ENCODE data around the gene GFOD2. TPM values are rescaled to one million over a fixed set of nuclear protein-coding genes. Genes with fewer than 3 reads are reported as not detected.

GFOD2 gene
- total RNA-seq, 1 experiment from 2014 or later: 19.0 TPM

DNA sequence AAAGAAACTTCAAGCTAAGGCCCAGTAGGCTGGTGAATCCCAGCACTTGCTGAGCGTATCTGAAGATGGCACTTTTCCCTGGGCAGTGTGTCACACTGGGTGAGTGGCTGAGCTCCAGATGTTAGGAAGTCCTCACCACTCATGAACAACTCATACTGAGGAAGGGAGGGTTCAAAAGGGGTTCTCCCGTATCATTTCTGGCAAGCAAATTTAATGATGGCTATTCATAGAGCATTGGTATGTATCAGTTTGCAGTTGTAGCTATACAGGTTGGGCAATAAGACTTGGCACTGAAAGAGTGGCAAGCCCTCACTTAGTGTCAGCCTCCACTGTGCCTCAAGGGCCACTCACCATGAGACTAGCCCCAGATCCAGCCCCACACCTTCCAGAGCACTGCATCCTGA, 10.7 kb downstream of the GFOD2 start:
- Mint-ChIP-seq H3K9me3 (ENCODE audit: unreplicated experiment) (no peaks in the 10 kb centered on the region), H3K36me3 (ENCODE audit: insufficient read depth, unreplicated experiment) (no peaks in the 10 kb centered on the region), H3K4me1 (ENCODE audit: insufficient read depth, unreplicated experiment) (peaks cover 22% of the 10 kb centered on the region), H3K27me3 (ENCODE audit: insufficient read depth, unreplicated experiment) (no peaks in the 10 kb centered on the region), H3K27ac (ENCODE audit: low read depth, unreplicated experiment) (no peak overlapping the region), H3K4me3 (ENCODE audit: unreplicated experiment) (no peak overlapping the region)
- CTCF ChIA-PET: interaction anchor here (1.1 kb wide), 1 partner anchor 40 kb away, joined by 3 read pairs; no protein-coding TSS in a partner anchor
- DNase-seq (ENCODE audit: unreplicated experiment): peak; percentile 30
- POLR2A ChIA-PET: interaction anchor here (0.5 to 0.6 kb wide), 2 partner anchors 56 to 342 kb away, joined by 3 read pairs; no protein-coding TSS in a partner anchor
- no TSS peak for BruUV-seq (replicated peaks)
- TF ChIP-seq, protein P1, sequence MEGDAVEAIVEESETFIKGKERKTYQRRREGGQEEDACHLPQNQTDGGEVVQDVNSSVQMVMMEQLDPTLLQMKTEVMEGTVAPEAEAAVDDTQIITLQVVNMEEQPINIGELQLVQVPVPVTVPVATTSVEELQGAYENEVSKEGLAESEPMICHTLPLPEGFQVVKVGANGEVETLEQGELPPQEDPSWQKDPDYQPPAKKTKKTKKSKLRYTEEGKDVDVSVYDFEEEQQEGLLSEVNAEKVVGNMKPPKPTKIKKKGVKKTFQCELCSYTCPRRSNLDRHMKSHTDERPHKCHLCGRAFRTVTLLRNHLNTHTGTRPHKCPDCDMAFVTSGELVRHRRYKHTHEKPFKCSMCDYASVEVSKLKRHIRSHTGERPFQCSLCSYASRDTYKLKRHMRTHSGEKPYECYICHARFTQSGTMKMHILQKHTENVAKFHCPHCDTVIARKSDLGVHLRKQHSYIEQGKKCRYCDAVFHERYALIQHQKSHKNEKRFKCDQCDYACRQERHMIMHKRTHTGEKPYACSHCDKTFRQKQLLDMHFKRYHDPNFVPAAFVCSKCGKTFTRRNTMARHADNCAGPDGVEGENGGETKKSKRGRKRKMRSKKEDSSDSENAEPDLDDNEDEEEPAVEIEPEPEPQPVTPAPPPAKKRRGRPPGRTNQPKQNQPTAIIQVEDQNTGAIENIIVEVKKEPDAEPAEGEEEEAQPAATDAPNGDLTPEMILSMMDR (IDR thresholded peaks at IDR 0.05; ENCODE audit: unreplicated experiment): no peak
- intact Hi-C loops (cut with micrococcal nuclease): no loop called here

- Mint-ChIP-seq H3K9me3 (ENCODE audit: unreplicated experiment) (no peaks in the 10 kb centered on the region), H3K27ac (ENCODE audit: low read depth, unreplicated experiment) (no peak overlapping the region), H3K36me3 (ENCODE audit: insufficient read depth, unreplicated experiment) (no peaks in the 10 kb centered on the region), H3K4me3 (ENCODE audit: unreplicated experiment) (no peak overlapping the region), H3K4me1 (ENCODE audit: insufficient read depth, unreplicated experiment) (peaks cover 25% of the 10 kb centered on the region), H3K27me3 (ENCODE audit: insufficient read depth, unreplicated experiment) (no peaks in the 10 kb centered on the region)
- ChIA-PET CTCF (interaction anchor here (1.1 kb wide), 1 partner anchor 40 kb away, joined by 3 read pairs; no protein-coding TSS in a partner anchor), POLR2A (interaction anchor here (0.6 kb wide), 1 partner anchor 56 kb away, joined by 3 read pairs; no protein-coding TSS in a partner anchor)
- intact Hi-C loops (cut with micrococcal nuclease): no loop called here
- TF ChIP-seq, protein P1 (IDR thresholded peaks at IDR 0.05; ENCODE audit: unreplicated experiment): no peak
- no TSS peak for BruUV-seq (replicated peaks)
- DNase-seq (ENCODE audit: unreplicated experiment): no peak
Observed at GRCh38 chr16:67707790-67708189, 11.3 kb downstream of the GFOD2 start.

- TF ChIP-seq, protein P1 (IDR thresholded peaks at IDR 0.05; ENCODE audit: unreplicated experiment): no peak
- Mint-ChIP-seq H3K4me3 (ENCODE audit: unreplicated experiment) (no peak overlapping the region), H3K9me3 (ENCODE audit: unreplicated experiment) (no peaks in the 10 kb centered on the region), H3K27me3 (ENCODE audit: insufficient read depth, unreplicated experiment) (no peaks in the 10 kb centered on the region), H3K27ac (ENCODE audit: low read depth, unreplicated experiment) (no peak overlapping the region), H3K4me1 (ENCODE audit: insufficient read depth, unreplicated experiment) (peaks cover 25% of the 10 kb centered on the region), H3K36me3 (ENCODE audit: insufficient read depth, unreplicated experiment) (no peaks in the 10 kb centered on the region)
- no peak for DNase-seq (ENCODE audit: unreplicated experiment)
- ChIA-PET CTCF (interaction anchor here (0.7 kb wide), 1 partner anchor 92 kb away, joined by 5 read pairs; no protein-coding TSS in a partner anchor), POLR2A (interaction anchor here (1.3 kb wide), 1 partner anchor 12 kb away, joined by 6 read pairs; the partner anchor contains the start of gene GFOD2)
- intact Hi-C loops (cut with micrococcal nuclease): no loop called here
- BruUV-seq (replicated peaks): no TSS peak
Observed at GRCh38 chr16:67707210-67707609, 11.9 kb downstream of the GFOD2 start.

DNA sequence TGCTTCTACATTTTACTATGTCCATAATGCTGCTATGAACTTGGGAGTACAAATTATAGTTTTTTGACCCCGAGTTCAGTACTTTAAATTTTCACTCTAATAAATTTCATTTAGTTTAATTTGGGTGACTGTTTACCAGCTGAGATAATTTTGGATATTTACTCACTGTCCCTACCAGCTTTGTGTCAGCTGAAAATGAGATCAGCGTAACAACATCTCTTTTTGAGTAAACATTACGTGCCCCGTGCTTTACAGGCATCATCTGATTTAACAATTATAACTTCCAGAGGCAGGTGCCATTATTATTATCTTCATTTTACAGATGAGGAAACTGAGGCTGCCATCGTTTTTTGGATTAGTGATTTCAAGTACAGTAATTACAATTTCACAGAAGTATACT, 15.0 kb downstream of the GFOD2 start:
- DNase-seq (ENCODE audit: unreplicated experiment): no peak
- H3K27ac Mint-ChIP-seq (ENCODE audit: low read depth, unreplicated experiment): no peak overlapping the region
- no peaks in the 10 kb centered on the region for H3K27me3 Mint-ChIP-seq (ENCODE audit: insufficient read depth, unreplicated experiment)
- intact Hi-C loops (cut with micrococcal nuclease): no loop called here
- BruUV-seq (replicated peaks): no TSS peak
- peaks cover 6% of the 10 kb centered on the region for H3K36me3 Mint-ChIP-seq (ENCODE audit: insufficient read depth, unreplicated experiment)
- ChIA-PET POLR2A (interaction anchor here (1.1 to 1.3 kb wide), 2 partner anchors 13 to 44 kb away, joined by 3 read pairs; partner anchors contain the start of gene ACD), CTCF (no interaction called here)
- no peak overlapping the region for H3K4me3 Mint-ChIP-seq (ENCODE audit: unreplicated experiment)
- peaks cover 12% of the 10 kb centered on the region for H3K4me1 Mint-ChIP-seq (ENCODE audit: insufficient read depth, unreplicated experiment)
- TF ChIP-seq, protein P1 (IDR thresholded peaks at IDR 0.05; ENCODE audit: unreplicated experiment): no peak
- no peaks in the 10 kb centered on the region for H3K9me3 Mint-ChIP-seq (ENCODE audit: unreplicated experiment)
